Endothelial cell of umbilical vein (primary cell): ENCODE data around the gene CORO2B.

Experiments used
- CTCF ChIP-seq, 2 donors: IDR thresholded peaks; 1 replicate in 1 of 2; 2 replicates in 1 of 2; pipeline ENCODE4 v1.5.1; 2011; ENCODE audit warnings: low read length in 2 of 2, mild to moderate bottlenecking in 2 of 2, moderate library complexity in 2 of 2, control low read depth in 1 of 2, inconsistent platforms in 1 of 2, low read depth in 1 of 2; ENCODE audit not compliant: insufficient read depth in 1 of 2; ENCODE audit errors: extremely low read depth in 1 of 2
- EZH2 ChIP-seq: IDR thresholded peaks from 2 replicates; pipeline ENCODE4 v1.6.1; 2012; ENCODE audit warnings: borderline replicate concordance, low read depth, mild to moderate bottlenecking, moderate library complexity, low read length, inconsistent platforms; ENCODE audit not compliant: severe bottlenecking
- FOS ChIP-seq: IDR thresholded peaks from 2 replicates; pipeline ENCODE4 v1.6.1; 2011; ENCODE audit warnings: mild to moderate bottlenecking, low read length, moderate library complexity, borderline replicate concordance; ENCODE audit not compliant: insufficient read depth
- GATA2 ChIP-seq: IDR thresholded peaks from 2 replicates; pipeline ENCODE4 v1.7.0; 2011; ENCODE audit warnings: low read depth, mild to moderate bottlenecking, moderate library complexity, mixed read lengths, low read length; ENCODE audit not compliant: insufficient read length, insufficient read depth
- JUN ChIP-seq: IDR thresholded peaks from 2 replicates; pipeline ENCODE4 v1.6.1; 2011; ENCODE audit warnings: borderline replicate concordance, low read depth; ENCODE audit not compliant: insufficient read length, insufficient read depth
- MAX ChIP-seq: IDR thresholded peaks from 2 replicates; pipeline ENCODE4 v1.6.1; 2011; ENCODE audit not compliant: insufficient read depth, insufficient read length
- MYC ChIP-seq: IDR thresholded peaks from one replicate; pipeline ENCODE4 v1.6.1; 2011; ENCODE audit warnings: mild to moderate bottlenecking, low read depth, low read length
- POLR2A ChIP-seq: IDR thresholded peaks from 2 replicates; pipeline ENCODE4 v1.6.1; 2012; ENCODE audit warnings: low read depth, mild to moderate bottlenecking, control low read depth, low read length
- POLR2AphosphoS5 ChIP-seq: IDR thresholded peaks from 2 replicates; pipeline ENCODE4 v1.6.1; 2012; ENCODE audit warnings: low read depth, mild to moderate bottlenecking, control low read depth, low read length, moderate library complexity; ENCODE audit not compliant: insufficient read depth

- TF ChIP-seq CTCF (IDR thresholded peaks at IDR 0.05; ENCODE audit: extremely low read depth in 1 of 2, insufficient read depth in 1 of 2, low read depth in 1 of 2, low read length in 2 of 2) (no peak), EZH2 (no peak), POLR2AphosphoS5 (no peak), POLR2A (no peak), MAX (no peak), GATA2 (no peak), MYC (no peak), JUN (no peak), FOS (no peak)
These were observed 17.0 kb downstream of the CORO2B start for GRCh38 chr15:68595761-68596160.
